Measurements from ENCODE around the gene CDH4.
"Not testable (repeated sequence)": the region's sequence is repeated elsewhere in the genome, so short reads cannot be mapped to it uniquely, and the experiment has no call there.

Gene CDH4

DNA sequence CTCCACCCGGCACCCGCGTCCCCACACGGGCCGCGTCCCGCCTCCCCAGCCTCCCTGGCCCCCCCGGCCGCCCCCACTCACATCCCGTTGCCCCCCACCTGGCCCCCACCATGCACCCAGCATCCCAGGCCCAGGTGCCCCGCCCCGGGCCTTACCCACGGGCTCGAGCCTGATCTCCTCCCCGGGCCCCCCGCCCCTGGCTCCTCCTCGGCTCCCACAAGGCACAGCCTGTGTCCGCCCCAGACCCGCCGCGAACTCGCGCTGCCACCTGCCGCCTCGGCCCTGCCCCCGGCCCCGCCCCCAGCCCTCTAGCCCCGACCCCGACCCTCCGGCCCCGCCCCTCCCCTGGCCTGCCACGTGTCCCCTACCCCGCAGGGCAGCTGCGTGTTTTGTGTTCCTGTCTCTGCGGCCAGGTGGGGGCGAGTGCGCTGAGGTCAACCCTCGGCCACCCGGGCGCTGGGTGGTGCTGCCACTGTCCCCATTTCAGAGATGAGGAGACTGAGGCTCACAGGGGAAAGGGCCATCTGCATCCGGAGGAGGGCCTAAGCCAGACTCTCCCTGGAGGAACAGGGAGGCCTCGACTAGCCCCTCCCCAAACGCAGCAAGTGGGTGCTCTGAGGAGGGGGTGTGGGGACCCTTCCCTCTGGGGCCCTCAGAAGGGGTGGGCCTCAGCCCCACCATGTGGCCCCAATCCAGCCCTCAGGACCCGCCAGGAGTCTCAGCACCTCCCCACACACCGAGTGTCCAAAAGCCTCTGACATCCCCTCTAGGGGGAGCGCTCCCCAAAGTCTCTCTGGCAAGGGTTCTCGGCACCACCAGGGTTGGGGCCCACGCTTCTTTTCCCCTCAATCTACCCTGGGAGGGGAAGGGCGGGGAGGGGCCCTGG, 713.8 kb downstream of the CDH4 start:
- no peak for DNase-seq

DNA sequence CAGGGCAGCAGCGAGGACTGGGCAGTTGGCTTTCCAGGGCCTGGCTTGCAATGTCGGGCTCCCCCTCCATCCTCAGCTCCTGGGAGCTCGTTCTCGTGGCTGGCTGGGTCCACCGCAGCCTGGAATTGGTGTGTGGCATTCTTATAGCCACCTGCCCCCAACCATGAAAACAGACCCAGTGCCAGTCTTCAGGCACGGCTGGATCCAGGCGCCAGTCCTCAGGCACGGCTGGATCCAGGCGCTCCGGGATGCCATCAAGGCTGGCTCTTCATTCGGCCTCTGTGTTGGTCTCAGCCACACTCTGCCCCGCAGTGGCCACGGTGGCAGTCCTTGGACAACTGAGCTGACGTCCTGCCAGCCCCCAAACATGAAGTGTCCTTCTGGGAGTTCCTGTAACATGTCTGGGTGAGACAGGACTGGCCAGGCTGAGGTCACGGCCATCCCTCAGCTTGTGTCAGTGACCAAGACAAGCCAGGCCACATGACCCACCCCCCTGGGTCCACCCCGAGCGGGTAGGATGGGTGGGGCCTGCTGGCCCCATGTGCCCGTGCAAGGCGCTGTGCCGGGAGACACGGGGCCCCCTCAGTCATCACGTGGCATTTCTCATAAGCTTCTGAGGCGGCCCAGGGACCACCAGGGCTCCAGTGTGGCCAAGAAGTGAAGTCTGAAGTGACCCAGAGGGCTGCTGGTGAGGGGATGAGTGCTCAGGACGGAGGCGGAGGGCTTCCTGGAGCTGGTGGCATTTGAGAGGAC, 714.6 kb downstream of the CDH4 start:
- no peak for DNase-seq

- no peak for DNase-seq
These were observed 715.2 kb downstream of the CDH4 start for GRCh38 chr20:61967300-61967699.

DNA sequence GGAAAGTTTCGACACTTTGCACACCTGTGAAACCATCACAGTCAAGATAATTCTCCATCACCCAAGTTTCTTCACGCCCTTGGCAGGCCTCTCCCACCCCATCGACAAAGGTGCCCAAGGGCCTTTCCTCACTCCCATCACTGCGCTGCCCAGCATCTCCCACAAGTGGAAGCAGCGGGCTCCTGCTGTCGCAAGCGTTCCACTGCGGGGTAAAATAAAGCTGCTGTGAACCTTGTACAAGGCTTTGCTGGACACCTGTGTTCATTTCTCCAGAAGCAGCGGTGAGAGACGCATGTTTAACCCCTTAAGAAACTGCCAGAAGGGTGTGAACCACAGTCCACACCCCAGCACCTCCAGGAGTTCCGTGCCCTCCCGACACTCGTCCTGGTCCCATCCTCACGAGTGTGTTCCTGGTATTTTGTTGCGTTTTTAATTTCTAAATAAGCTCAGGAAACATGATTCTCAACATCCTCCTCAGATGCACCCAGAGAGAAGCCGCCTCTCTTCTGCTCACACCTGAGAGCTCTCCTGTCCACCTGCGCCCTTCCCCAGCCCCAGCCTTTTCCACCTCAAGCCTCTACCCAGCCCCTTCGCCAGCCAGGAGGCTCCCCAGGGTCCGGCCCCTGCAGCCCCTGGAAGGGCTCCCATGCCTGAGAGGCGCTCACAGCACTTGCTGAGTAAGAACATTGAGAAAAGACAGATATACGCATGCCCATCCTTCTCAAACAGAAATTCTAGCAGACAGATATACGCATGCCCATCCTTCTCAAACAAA, 716.2 kb downstream of the CDH4 start:
- DNase-seq: no peak

DNA sequence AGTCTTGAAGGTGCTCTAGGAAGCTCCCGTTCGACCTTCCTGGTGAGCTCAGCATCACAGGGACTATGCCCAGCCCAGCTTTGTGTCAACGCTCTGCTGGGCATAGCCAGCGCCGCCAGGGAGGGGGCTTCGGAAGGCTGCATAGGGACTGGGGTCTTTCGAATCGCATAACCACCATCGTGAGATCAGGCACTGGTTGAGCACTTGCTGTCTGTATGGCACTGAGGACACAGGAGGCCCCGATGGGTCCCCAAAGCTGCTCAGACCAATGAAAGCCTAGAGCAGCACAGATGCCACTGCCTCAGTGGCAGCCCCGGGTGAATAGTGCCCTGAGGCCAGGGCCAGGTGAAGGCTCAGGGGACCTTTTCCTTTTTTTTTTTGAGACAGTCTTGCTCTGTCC, 716.9 kb downstream of the CDH4 start:
- no peak for DNase-seq

DNA sequence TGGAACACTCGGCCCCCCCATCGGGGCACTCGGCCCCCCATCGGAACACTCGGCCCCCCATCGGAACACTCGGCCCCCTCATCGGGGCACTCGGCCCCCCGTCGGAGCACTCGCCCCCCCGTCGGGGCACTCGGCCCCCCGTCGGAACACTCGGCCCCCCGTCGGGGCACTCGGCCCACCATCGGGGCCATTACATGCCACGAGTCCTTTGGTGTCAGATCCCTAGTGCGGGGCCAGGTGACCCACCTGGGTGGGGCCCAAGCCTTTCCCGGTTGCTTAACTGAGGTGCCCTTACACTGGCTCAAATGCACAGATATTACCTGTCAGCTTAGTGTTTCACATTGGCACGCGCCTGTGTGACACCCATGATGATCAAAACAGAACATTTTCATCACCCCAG, 717.7 kb downstream of the CDH4 start:
- DNase-seq: no peak

- DNase-seq: no peak
These were observed 718.3 kb downstream of the CDH4 start for GRCh38 chr20:61970357-61970756.

DNA sequence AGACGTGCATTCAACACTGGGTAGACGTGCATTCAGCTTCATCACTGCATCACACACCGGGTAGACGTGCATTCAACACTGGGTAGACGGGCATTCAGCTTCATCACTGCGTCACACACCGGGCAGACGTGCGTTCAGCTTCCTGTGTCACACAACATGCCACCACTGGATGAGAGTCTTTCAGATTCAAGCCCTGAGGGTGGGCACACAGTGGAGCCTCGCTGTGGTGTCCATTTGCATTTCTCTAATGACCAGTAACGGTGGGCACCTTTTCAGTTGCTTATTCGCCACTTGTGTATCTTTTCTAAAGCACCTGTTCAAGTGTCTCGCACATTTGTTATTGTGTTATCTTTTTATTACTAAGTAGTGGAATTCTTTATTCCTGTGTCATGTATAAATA, 719.5 kb downstream of the CDH4 start:
- not testable (repeated sequence) for DNase-seq

GRCh38 chr20:61972636-61973508, 720.8 kb downstream of the CDH4 start:
- DNase-seq: no peak

- DNase-seq: no peak
These were observed 721.7 kb downstream of the CDH4 start for GRCh38 chr20:61973515-61974356.

- no peak for DNase-seq
These were observed 722.2 kb downstream of the CDH4 start for GRCh38 chr20:61974357-61974665.

- no peak for DNase-seq
These were observed 723.5 kb downstream of the CDH4 start for GRCh38 chr20:61975407-61976129.

DNA sequence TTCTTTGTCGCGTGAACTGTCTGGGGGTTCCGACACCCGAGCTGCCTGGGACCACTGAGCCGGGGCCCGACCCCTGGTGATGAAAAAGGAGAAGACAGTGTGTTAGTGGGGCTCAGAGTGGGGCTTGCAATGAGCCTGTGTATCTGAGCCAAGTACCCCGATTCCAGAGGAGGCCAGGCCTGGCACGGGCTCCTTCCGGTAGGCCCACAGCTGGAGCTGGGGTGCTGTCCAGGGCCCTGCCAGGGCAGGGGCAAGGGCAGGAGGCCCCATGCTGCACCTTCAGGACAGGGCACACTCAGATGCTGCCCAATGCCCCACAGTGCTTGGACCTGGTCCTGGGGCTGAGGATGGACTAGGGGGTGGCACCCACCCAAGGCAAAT, 724.2 kb downstream of the CDH4 start:
- no peak for DNase-seq

DNA sequence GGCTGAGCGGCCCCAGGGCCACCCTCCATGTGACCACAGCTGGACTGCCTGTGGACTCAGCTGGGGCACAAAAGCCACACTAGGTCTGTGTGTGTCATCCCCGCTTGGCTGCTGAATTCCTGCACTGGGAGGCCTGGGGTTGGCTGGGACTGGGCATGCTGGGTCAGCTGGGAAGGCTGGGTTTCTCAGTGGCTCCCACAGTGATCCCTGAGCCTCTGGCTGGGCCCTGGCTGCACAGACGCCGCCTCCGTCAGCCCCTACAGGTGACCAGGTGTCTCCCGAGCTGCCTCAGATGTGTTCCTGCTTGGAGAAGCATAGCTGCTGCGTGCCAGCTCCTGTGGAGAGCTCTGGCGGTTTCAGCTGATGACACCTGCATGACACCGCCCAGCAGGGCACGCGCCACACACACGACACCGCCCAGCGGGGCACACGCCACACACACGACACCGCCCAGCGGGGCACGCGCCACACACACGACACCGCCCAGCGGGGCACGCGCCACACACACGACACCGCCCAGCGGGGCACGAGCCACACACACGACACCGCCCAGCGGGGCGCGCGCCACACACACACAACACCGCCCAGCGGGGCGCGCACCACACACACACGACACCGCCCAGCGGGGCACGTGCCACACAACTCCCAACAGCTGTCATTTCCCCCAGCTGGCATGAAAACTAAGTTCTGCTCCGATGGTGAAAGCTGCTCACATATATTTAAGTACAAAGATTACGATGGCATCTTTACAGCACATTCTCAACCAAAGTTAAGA, 724.8 kb downstream of the CDH4 start:
- no peak for DNase-seq

GRCh38 chr20:61977419-61977786, 725.3 kb downstream of the CDH4 start:
- DNase-seq: no peak

DNA sequence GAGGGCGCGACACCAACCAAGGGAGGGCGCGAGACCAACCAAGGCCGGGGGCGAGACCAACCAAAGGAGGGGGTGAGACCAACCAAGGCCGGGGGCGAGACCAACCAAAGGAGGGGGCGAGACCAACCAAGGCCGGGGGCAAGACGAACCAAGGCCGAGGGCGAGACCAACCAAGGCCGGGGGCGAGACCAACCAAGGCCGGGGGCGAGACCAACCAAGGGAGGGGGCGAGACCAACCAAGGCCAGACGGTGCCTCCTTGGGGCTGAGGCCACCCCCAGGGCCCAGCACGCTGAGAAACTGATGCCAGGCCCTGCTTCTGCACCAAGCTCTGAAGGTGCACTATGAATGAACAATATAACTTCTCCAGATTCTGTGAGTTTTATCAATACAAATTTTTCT, 726.4 kb downstream of the CDH4 start:
- DNase-seq: no peak

DNA sequence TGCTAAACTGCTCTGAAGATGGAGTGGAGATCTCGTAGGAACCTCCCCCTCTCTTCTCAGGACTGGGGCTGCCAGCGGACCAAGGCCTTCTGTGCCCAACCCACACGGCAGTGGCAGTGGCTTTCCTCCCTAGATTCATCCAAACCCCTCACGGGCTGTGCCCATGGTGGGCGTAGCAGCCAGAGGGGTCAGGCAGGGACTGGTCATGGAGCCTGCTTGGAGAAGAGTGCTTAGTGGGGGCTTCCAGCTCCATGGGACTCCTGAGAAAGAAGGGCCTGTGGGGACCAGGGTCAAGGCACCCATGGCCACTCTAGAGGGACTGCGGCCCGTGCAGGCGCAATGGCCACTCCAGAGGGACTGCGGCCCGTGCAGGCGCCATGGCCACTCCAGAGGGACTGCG, 727.0 kb downstream of the CDH4 start:
- DNase-seq: no peak

DNA sequence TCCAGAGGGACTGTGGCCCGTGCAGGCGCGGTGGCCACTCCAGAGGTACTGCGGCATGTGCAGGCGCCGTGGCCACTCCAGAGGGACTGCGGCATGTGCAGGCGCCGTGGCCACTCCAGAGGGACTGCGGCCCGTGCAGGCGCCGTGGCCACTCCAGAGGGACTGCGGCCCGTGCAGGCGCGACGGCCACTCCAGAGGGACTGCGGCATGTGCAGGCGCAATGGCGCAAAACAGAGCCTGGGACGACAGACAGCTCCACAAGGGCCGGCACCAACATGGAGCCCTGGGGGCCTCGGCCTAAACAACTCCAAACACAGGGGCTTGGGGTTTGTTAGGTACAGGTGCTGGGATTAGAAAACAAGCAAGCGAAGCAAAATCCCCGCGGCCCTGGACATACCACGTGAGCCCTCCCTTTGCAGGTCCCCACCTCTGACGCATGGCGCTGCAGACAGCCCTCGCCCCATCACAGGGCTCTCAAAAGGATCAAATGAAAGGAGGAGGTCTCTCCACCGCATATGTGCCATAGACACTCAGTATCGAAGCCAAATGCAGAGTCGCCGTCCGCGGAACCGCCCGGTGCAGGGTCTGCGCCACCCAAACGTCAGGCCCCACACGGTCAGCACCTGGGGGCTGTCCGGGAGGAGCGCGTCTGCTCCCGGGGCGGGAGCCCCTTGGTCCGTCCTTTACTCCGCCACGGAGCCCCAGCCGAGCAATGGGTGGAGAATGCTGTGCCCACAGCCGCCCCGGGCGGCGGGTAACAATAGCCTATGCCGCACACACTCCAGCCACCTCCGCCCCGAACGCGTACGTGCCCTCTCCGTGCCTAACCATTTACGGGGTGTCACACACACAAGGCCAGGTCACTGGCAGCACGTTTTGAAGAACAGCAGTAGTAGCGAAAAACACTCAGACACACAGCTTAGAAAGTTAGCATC, 727.9 kb downstream of the CDH4 start:
- DNase-seq: no peak

Measured in KG1 (cell line).